HepG2 (cell line): ENCODE data around the gene PACS2. TPM values are rescaled to one million over a fixed set of nuclear protein-coding genes. Genes with fewer than 3 reads are reported as not detected.

Experiments used
- BORCS8-MEF2B ChIP-seq: sonication (generic); formaldehyde crosslinking; IDR thresholded peaks from 2 replicates; pipeline ENCODE4 v1.8.0; 2022; ENCODE audit warnings: mild to moderate bottlenecking, missing genetic modification reagents
- EP300 ChIP-seq, 3 experiments: sonication (generic) in 1 of 3; formaldehyde crosslinking in 1 of 3; IDR thresholded peaks; 2 replicates each; pipeline versions ENCODE4 v1.5.1 to v1.6.1; 2011 to 2020; ENCODE audit warnings: low read depth in 2 of 3, low read length in 2 of 3, borderline replicate concordance in 1 of 3, improper control_type of control experiment in 1 of 3, mild to moderate bottlenecking in 1 of 3, missing genetic modification reagents in 1 of 3, moderate library complexity in 1 of 3
- MLXIP ChIP-seq: sonication (generic); formaldehyde crosslinking; IDR thresholded peaks from 2 replicates; pipeline ENCODE4 v1.9.0; 2021; ENCODE audit warnings: missing genetic modification reagents, borderline replicate concordance
- MXD4 ChIP-seq: IDR thresholded peaks from 2 replicates; pipeline ENCODE4 v1.6.1; 2016; ENCODE audit warnings: mild to moderate bottlenecking, missing biosample characterization, missing genetic modification reagents
- NFAT5 ChIP-seq: sonication (generic); formaldehyde crosslinking; IDR thresholded peaks from 2 replicates; pipeline ENCODE4 v1.4.0; 2020; ENCODE audit warnings: missing genetic modification reagents
- POLR2AphosphoS2 ChIP-seq: IDR thresholded peaks from 2 replicates; pipeline ENCODE4 v1.6.1; 2011; ENCODE audit warnings: low read depth, low read length, improper control_type of control experiment
- SETDB1 ChIP-seq: sonication (generic); formaldehyde crosslinking; IDR thresholded peaks from 2 replicates; pipeline ENCODE4 v1.5.1; 2020; ENCODE audit warnings: missing genetic modification reagents, mild to moderate bottlenecking, borderline replicate concordance
- SP1 ChIP-seq, 2 experiments: fragments of 450-650 bp in 1 of 2; sonication (generic) in 1 of 2; formaldehyde crosslinking in 1 of 2; IDR thresholded peaks; 2 replicates each; pipeline versions ENCODE4 v1.4.0 to v1.6.1; 2016 to 2020; ENCODE audit warnings: missing genetic modification reagents in 1 of 2
- TEAD2 ChIP-seq: sonication (generic); formaldehyde crosslinking; IDR thresholded peaks from 2 replicates; pipeline ENCODE4 v1.9.0; 2021; ENCODE audit warnings: missing genetic modification reagents
- XRCC5 ChIP-seq: fragments of 200-400 bp; formaldehyde crosslinking; optimal IDR thresholded peaks from 2 replicates; pipeline ENCODE3; 2017; ENCODE audit warnings: mild to moderate bottlenecking, low read length
- ZNF207 ChIP-seq: fragments of 450-650 bp; IDR thresholded peaks from 2 replicates; pipeline ENCODE4 v1.6.1; 2016; ENCODE audit warnings: antibody characterized with exemption, borderline replicate concordance
- ZNF3 ChIP-seq: IDR thresholded peaks from 2 replicates; pipeline ENCODE4 v1.7.0; 2017; ENCODE audit warnings: inconsistent platforms
- ZNF639 ChIP-seq: conservative IDR thresholded peaks from 2 replicates; pipeline ENCODE4 v1.6.1; 2018; ENCODE audit warnings: missing genetic modification reagents
- ZNF672 ChIP-seq: sonication (generic); formaldehyde crosslinking; IDR thresholded peaks from 2 replicates; pipeline ENCODE4 v1.8.1; 2022; ENCODE audit warnings: missing genetic modification reagents
- ZNF781 ChIP-seq: sonication (generic); formaldehyde crosslinking; IDR thresholded peaks from 2 replicates; pipeline ENCODE4 v1.5.1; 2020; ENCODE audit warnings: borderline replicate concordance, mild to moderate bottlenecking, missing genetic modification reagents; ENCODE audit errors: not compliant biosample characterization
- polyA plus RNA-seq, 8 experiments: library from polyadenylated mRNA; depleted of rRNA in 3 of 8; stranded (reverse) in 7 of 8; unstranded in 1 of 8; fragments of >200 nt; fragmentation: Illumina TruSeq in 4 of 8; extraction: Trizol in 4 of 8; gene quantifications; 2 replicates each; pipeline versions ENCODE4 v1.2.1 to v1.2.3, GENCODE V29; 2011 to 2016; ENCODE audit warnings: low read depth in 4 of 8, missing spikeins in 1 of 8, mixed read lengths in 1 of 8; ENCODE audit not compliant: insufficient read depth in 1 of 8
- total RNA-seq, 5 experiments: library from RNA; depleted of rRNA; stranded (reverse); fragments of >200 nt; fragmentation: Illumina TruSeq; extraction: Trizol; gene quantifications; 2 replicates each; pipeline ENCODE4 v1.2.3, GENCODE V29; 2016; ENCODE audit warnings: low read depth in 1 of 5
- TF ChIP-seq, protein P1 (sequence below): sonication (generic); formaldehyde crosslinking; IDR thresholded peaks from 2 replicates; pipeline ENCODE4 v1.8.0; 2022; ENCODE audit warnings: missing genetic modification reagents, low read depth, mild to moderate bottlenecking, borderline replicate concordance
- TF ChIP-seq, protein P2 (sequence below): sonication (generic); formaldehyde crosslinking; IDR thresholded peaks from 2 replicates; pipeline ENCODE4 v1.8.1; 2023; ENCODE audit warnings: mild to moderate bottlenecking, missing genetic modification reagents, borderline replicate concordance

Gene PACS2
- total and polyA plus RNA-seq, 2 of the 13 experiments (the other 11 are each of a cell fraction or from before 2014, with no cell fraction given) = 23.6 to 27.6 TPM

DNA sequence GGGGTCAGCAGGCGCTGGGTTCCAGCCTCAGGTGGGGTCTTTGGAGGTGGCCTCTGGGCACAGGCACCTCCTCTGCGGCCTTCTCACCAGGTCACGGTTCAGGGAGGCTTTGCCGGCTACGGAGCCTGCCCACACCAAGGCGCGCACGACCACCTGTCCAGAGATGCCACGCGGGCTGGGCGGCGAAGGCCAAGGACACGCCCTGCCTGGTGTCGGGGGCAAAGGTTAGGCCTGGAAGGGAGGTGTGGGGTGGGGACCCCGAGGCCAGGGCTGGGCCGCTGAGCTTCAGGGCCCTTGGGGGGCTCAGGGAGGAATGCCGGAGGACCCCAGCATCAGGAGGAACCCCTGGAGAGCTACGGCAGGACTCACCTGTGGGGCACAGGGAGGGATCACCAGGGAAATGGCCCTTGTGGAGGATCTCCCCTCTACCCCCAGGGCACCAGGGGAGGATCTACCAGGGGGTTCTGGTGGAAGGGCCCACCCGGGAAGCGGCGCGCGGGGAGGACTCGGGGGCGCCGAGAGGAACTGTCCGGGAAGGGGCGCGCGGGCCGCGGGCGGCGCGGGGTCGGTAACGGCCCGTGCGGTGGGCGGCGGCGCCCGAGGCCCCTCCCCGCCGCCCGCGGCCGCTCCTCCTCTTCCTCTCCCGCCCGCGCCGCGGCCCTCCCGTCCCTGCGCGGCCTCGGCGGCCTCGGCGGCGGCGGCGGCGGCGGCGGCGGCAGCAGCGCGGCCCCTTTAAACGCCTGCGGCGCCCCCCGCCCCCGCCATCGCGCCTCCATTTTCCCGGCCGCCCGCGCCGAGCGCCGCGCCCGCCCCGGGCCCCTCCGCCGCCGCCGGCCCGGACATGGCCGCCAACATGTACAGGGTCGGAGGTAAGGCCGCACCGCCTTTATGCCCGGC, 104.9 kb downstream of the PACS2 start, which contains the start of gene MTA1 (continued):
- TF ChIP-seq, protein P1, sequence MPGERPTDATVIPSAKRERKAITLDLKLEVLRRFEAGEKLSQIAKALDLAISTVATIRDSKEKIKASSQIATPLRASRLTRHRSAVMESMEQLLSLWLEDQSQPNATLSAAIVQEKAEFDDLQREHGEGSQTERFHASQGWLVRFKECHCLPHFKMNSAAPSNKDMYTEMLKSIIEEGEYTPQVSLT = no peak
- TF ChIP-seq ZNF672 (CRISPR knock-in tag) (no peak), MXD4 (CRISPR knock-in tag) (0 out of 2 replicates have a peak, but pooled peaks have one; percentile 38), NFAT5 (CRISPR knock-in tag) (0 out of 2 replicates have a peak, but pooled peaks have one; percentile 45), MLXIP (CRISPR knock-in tag) (no peak), XRCC5 (peak; percentile 38), SP1 (IDR thresholded peaks at IDR 0.05) (no peak), SP1 (CRISPR knock-in tag; IDR thresholded peaks at IDR 0.05) (peak; percentile 70; the same call in 1 of the 2 replicates), POLR2AphosphoS2 (no peak), EP300 (IDR thresholded peaks at IDR 0.05; ENCODE audit: low read depth in 2 of 2, low read length in 2 of 2) (no peak), EP300 (CRISPR knock-in tag; IDR thresholded peaks at IDR 0.05; ENCODE audit: borderline replicate concordance) (no peak), ZNF207 (no peak), ZNF781 (no peak), ZNF639 (CRISPR knock-in tag) (peak; percentile 56), ZNF3 (CRISPR knock-in tag) (no peak), TEAD2 (CRISPR knock-in tag) (no peak), BORCS8-MEF2B (peak; percentile 79; the same call in 1 of the 2 replicates), SETDB1 (CRISPR knock-in tag) (no peak)
- TF ChIP-seq, protein P2, sequence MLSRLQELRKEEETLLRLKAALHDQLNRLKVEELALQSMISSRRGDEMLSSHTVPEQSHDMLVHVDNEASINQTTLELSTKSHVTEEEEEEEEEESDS = peak; percentile 77; the same call in 1 of the 2 replicates
